IMR-90 (cell line): ENCODE measurements around the gene TCP11. TPM values are rescaled to one million over a fixed set of nuclear protein-coding genes. Genes with fewer than 3 reads are reported as not detected.

Source experiments
- ATAC-seq: fragments of 200-7000 bp; cut with Tn5 transposase; 2 replicates; pipeline ENCODE4 v1.9.1; 2020; ENCODE audit warnings: low read depth, mild to moderate bottlenecking, moderate library complexity
- BruUV-seq: library from RNA; stranded (reverse); fragments of 400-500 nt; replicated peaks from 2 replicates; lab custom pipeline; 2021; lab: Mats Ljungman, UMichigan
- CTCF ChIA-PET: fragments of 300-600 bp; formaldehyde crosslinking; extraction: SDS; loops from one replicate; lab custom pipeline; 2021; ENCODE audit warnings: antibody characterized with exemption; lab: Yijun Ruan, JAX
- POLR2A ChIA-PET: fragments of 300-600 bp; sonication (Branson Sonifier 250); formaldehyde crosslinking; loops from one replicate; lab custom pipeline; 2022; ENCODE audit warnings: antibody characterized with exemption; ENCODE audit not compliant: unreplicated experiment; lab: Charles Lee
- DNase-seq: peaks from one replicate; pipeline ENCODE4 v3.0.0; 2013
- H2AFZ ChIP-seq: replicated peaks from 2 replicates; pipeline ENCODE3; 2013; ENCODE audit warnings: low read length, mild to moderate bottlenecking; ENCODE audit not compliant: poor library complexity
- H2AK5ac ChIP-seq: 2 replicates; pipeline ENCODE4 v1.6.1; 2013; ENCODE audit warnings: low read depth, low read length, inconsistent platforms
- H2AK9ac ChIP-seq: replicated peaks from 2 replicates; pipeline ENCODE3; 2013; ENCODE audit warnings: mild to moderate bottlenecking, low read depth, low read length, moderate library complexity; ENCODE audit not compliant: poor library complexity
- H2BK120ac ChIP-seq: 2 replicates; pipeline ENCODE4 v1.6.1; 2013; ENCODE audit warnings: low read depth, low read length, inconsistent platforms
- H2BK15ac ChIP-seq: 3 replicates; pipeline ENCODE4 v1.6.1; 2013; ENCODE audit warnings: low read depth, low read length, inconsistent platforms
- H2BK20ac ChIP-seq: 2 replicates; pipeline ENCODE4 v1.6.1; 2013; ENCODE audit warnings: low read depth, mild to moderate bottlenecking, inconsistent platforms, low read length, moderate library complexity
- H2BK5ac ChIP-seq: 2 replicates; pipeline ENCODE4 v1.6.1; 2013; ENCODE audit warnings: mild to moderate bottlenecking, low read depth, low read length, inconsistent platforms; ENCODE audit not compliant: poor library complexity, severe bottlenecking
- H3K14ac ChIP-seq: replicated peaks from 2 replicates; pipeline ENCODE4 v1.6.1; 2013; ENCODE audit warnings: low read depth, low read length, inconsistent platforms
- H3K18ac ChIP-seq: 2 replicates; pipeline ENCODE4 v1.6.1; 2013; ENCODE audit warnings: low read depth, low read length, control low read depth
- H3K23ac ChIP-seq: 2 replicates; pipeline ENCODE4 v1.6.1; 2013; ENCODE audit warnings: low read depth, low read length, inconsistent platforms
- H3K27ac ChIP-seq: 2 replicates; pipeline ENCODE4 v1.5.1; 2013; ENCODE audit warnings: mild to moderate bottlenecking, control low read depth, low read length; ENCODE audit not compliant: insufficient read depth
- H3K27me3 ChIP-seq: 2 replicates; pipeline ENCODE4 v1.6.1; 2013; ENCODE audit warnings: low read length; ENCODE audit not compliant: control insufficient read depth, insufficient read depth
- H3K36me3 ChIP-seq: 2 replicates; pipeline ENCODE4 v1.6.1; 2013; ENCODE audit warnings: low read length, mixed read lengths; ENCODE audit not compliant: control insufficient read depth, insufficient read depth
- H3K4ac ChIP-seq: 2 replicates; pipeline ENCODE4 v1.6.1; 2013; ENCODE audit warnings: low read depth, low read length, inconsistent platforms
- H3K4me1 ChIP-seq: 2 replicates; pipeline ENCODE4 v1.6.1; 2013; ENCODE audit warnings: low read length, mixed read lengths; ENCODE audit not compliant: control insufficient read depth, insufficient read depth
- H3K4me2 ChIP-seq: 2 replicates; pipeline ENCODE4 v1.6.1; 2013; ENCODE audit warnings: low read depth, mild to moderate bottlenecking, control low read depth, low read length, moderate library complexity
- H3K4me3 ChIP-seq: 2 replicates; pipeline ENCODE4 v1.5.1; 2013; ENCODE audit warnings: low read depth, mild to moderate bottlenecking, control low read depth, low read length, moderate library complexity; ENCODE audit not compliant: insufficient read depth
- H3K56ac ChIP-seq: 2 replicates; pipeline ENCODE4 v1.6.1; 2013; ENCODE audit warnings: low read length, inconsistent platforms; ENCODE audit not compliant: insufficient read depth; ENCODE audit errors: extremely low read depth
- H3K79me1 ChIP-seq, 2 experiments: 2 replicates each; pipeline ENCODE4 v1.6.1; 2013; ENCODE audit warnings: low read length in 2 of 2, inconsistent platforms in 1 of 2, low read depth in 1 of 2
- H3K9ac ChIP-seq: 2 replicates; pipeline ENCODE4 v1.6.1; 2013; ENCODE audit warnings: low read depth, low read length, control low read depth
- H3K9me1 ChIP-seq: 2 replicates; pipeline ENCODE4 v1.6.1; 2013; ENCODE audit warnings: low read length, inconsistent platforms; ENCODE audit not compliant: insufficient read depth
- H3K9me3 ChIP-seq: 2 replicates; pipeline ENCODE4 v1.6.1; 2013; ENCODE audit warnings: low read length; ENCODE audit not compliant: control insufficient read depth, insufficient read depth
- H4K20me1 ChIP-seq: 2 replicates; pipeline ENCODE4 v1.6.1; 2013; ENCODE audit warnings: low read length, inconsistent platforms; ENCODE audit not compliant: insufficient read depth
- H4K5ac ChIP-seq: 2 replicates; pipeline ENCODE4 v1.6.1; 2013; ENCODE audit warnings: mild to moderate bottlenecking, low read depth, low read length, control low read depth
- H4K8ac ChIP-seq, 2 experiments: 2 replicates each; pipeline ENCODE4 v1.6.1; 2013; ENCODE audit warnings: low read depth in 2 of 2, low read length in 2 of 2, control low read depth in 1 of 2, inconsistent platforms in 1 of 2
- H4K91ac ChIP-seq: 2 replicates; pipeline ENCODE4 v1.6.1; 2013; ENCODE audit warnings: low read depth, low read length, inconsistent platforms; ENCODE audit not compliant: insufficient read depth
- BHLHE40 ChIP-seq: fragments of 150-350 bp; IDR thresholded peaks from 2 replicates; pipeline ENCODE4 v1.6.1; 2016; ENCODE audit warnings: mild to moderate bottlenecking, low read depth, low read length
- CEBPB ChIP-seq: IDR thresholded peaks from 2 replicates; pipeline ENCODE4 v1.6.1; 2012; ENCODE audit warnings: low read depth, low read length, improper control_type of control experiment
- CHD1 ChIP-seq: IDR thresholded peaks from 2 replicates; pipeline ENCODE4 v1.6.1; 2012; ENCODE audit warnings: low read depth, low read length, improper control_type of control experiment
- CTCF ChIP-seq: conservative IDR thresholded peaks from 2 replicates; pipeline ENCODE4 v1.5.1; 2012; ENCODE audit warnings: mild to moderate bottlenecking, low read depth, low read length, improper control_type of control experiment
- FOS ChIP-seq: fragments of 150-350 bp; IDR thresholded peaks from 2 replicates; pipeline ENCODE4 v1.6.1; 2016; ENCODE audit warnings: low read depth, low read length
- MAFK ChIP-seq: IDR thresholded peaks from 2 replicates; pipeline ENCODE4 v1.6.1; 2012; ENCODE audit warnings: low read depth, low read length, improper control_type of control experiment
- MAZ ChIP-seq: IDR thresholded peaks from 2 replicates; pipeline ENCODE4 v1.6.1; 2012; ENCODE audit warnings: low read depth, mild to moderate bottlenecking, low read length, improper control_type of control experiment, moderate library complexity, borderline replicate concordance
- MXI1 ChIP-seq: IDR thresholded peaks from 2 replicates; pipeline ENCODE4 v1.6.1; 2012; ENCODE audit warnings: low read depth, mild to moderate bottlenecking, low read length, moderate library complexity, borderline replicate concordance
- NFE2L2 ChIP-seq: fragments of 150-350 bp; IDR thresholded peaks from 2 replicates; pipeline ENCODE4 v1.6.1; 2016; ENCODE audit warnings: low read depth, mild to moderate bottlenecking, low read length
- POLR2A ChIP-seq: IDR thresholded peaks from 2 replicates; pipeline ENCODE4 v1.6.1; 2012; ENCODE audit warnings: mild to moderate bottlenecking, low read depth, low read length
- RAD21 ChIP-seq: IDR thresholded peaks from 2 replicates; pipeline ENCODE4 v1.6.1; 2012; ENCODE audit warnings: low read length, improper control_type of control experiment
- RCOR1 ChIP-seq: IDR thresholded peaks from 2 replicates; pipeline ENCODE4 v1.6.1; 2012; ENCODE audit warnings: mild to moderate bottlenecking, low read length, improper control_type of control experiment; ENCODE audit not compliant: insufficient replicate concordance
- RFX5 ChIP-seq: IDR thresholded peaks from 2 replicates; pipeline ENCODE4 v1.8.0; 2012; ENCODE audit warnings: low read depth, mild to moderate bottlenecking, low read length, moderate library complexity
- WGBS, 2 experiments: methylation state at CpG; one replicate each; pipeline versions ENCODE4 v1.1.5 to v1.1.7; 2013; ENCODE audit warnings: missing lambda C conversion rate in 2 of 2; ENCODE audit not compliant: insufficient read length in 1 of 2; ENCODE audit errors: extremely low coverage in 2 of 2; 5-methylcytosine and 5-hydroxymethylcytosine counted together
- dilution Hi-C: fragments of 300-500 bp; cut with HindIII; formaldehyde crosslinking; loops from one replicate; pipeline ENCODE4 v1.14.3; 2018; ENCODE audit warnings: low sequenced_read_pairs; ENCODE audit not compliant: unreplicated experiment
- in situ Hi-C: fragments of 300-500 bp; cut with MboI; formaldehyde crosslinking; loops from 3 replicates; pipeline ENCODE4 v1.14.3; 2019; ENCODE audit warnings: low sequenced_read_pairs, inconsistent platforms, mixed read lengths
- intact Hi-C: fragments of 100-400 bp; cut with micrococcal nuclease; formaldehyde crosslinking; loops from 2 replicates; pipeline ENCODE4 v1.10.0; 2022
- polyA plus RNA-seq, 3 experiments: library from polyadenylated mRNA; depleted of rRNA; stranded (reverse); fragments of >200 nt; gene quantifications; 2 replicates each; pipeline ENCODE4 v1.2.3, GENCODE V29; 2012; ENCODE audit warnings: low replicate concordance in 1 of 3
- total RNA-seq: library from RNA; depleted of rRNA; stranded (reverse); fragments of >200 nt; gene quantifications from 2 replicates; pipeline ENCODE4 v1.2.3, GENCODE V29; 2012
- TF ChIP-seq, protein P1 (sequence below): fragments of 150-350 bp; IDR thresholded peaks from 2 replicates; pipeline ENCODE4 v1.6.1; 2016; ENCODE audit warnings: low read depth, mild to moderate bottlenecking, low read length, moderate library complexity, borderline replicate concordance

The TCP11 gene
- total and polyA plus RNA-seq, 2 of the 4 experiments (the other 2 are of a cell fraction): 0.34 to 0.36 TPM

DNA sequence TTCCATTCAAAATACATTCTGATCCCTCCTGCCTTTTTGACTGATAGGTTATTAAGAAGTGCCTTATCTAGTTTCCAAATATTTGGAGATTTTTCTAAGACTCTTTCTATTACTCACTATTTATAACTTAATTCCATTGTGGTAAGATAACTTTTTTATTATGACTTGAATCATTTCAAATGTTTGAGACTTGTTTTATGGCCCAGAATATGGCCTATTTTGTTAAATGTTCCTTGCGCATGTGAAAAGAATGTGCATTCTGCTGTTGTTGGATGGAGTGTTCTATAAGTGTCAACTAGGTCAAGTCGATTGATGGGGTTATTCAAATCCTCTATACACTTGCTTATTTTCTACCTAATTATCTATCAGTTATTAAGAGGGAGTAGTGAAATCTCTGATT is 13.1 kb upstream of the TCP11 start:
- Histone ChIP-seq H4K20me1 (no peaks in the 10 kb centered on the region), H2AK5ac (no peak overlapping the region), H3K9ac (no peak overlapping the region), H2BK20ac (no peak overlapping the region), H3K4ac (no peak overlapping the region), H3K56ac (no peak overlapping the region), H2BK120ac (no peak overlapping the region), H2AK9ac (no peak overlapping the region), H4K5ac (no peak overlapping the region), H3K27ac (no peak overlapping the region), H2AFZ (no peak overlapping the region), H2BK15ac (no peak overlapping the region), H3K18ac (peak overlapping the region; percentile 13; the same call in 1 of the 2 replicates), H3K36me3 (no peaks in the 10 kb centered on the region), H2BK5ac (peak overlapping the region; percentile 63), H3K9me3 (no peaks in the 10 kb centered on the region), H4K91ac (no peak overlapping the region), H3K27me3 (no peaks in the 10 kb centered on the region), H3K9me1 (no peaks in the 10 kb centered on the region), H3K14ac (no peak overlapping the region), H3K79me1 (no peaks in the 10 kb centered on the region), H3K4me3 (no peak overlapping the region), H3K4me2 (peak overlapping the region; percentile 31; the same call in 1 of the 2 replicates), H4K8ac (no peak overlapping the region), H3K23ac (no peak overlapping the region), H3K4me1 (peaks cover 7% of the 10 kb centered on the region)
- dilution Hi-C loops (no loop called here), intact Hi-C loops (no loop called here), in situ Hi-C loops (no loop called here)
- TF ChIP-seq RFX5 (no peak), FOS (no peak), NFE2L2 (no peak), CEBPB (no peak), CHD1 (no peak), MXI1 (no peak), MAFK (no peak), RCOR1 (no peak), CTCF (no peak), MAZ (no peak), BHLHE40 (no peak), POLR2A (no peak), RAD21 (no peak)
- TF ChIP-seq, protein P1, sequence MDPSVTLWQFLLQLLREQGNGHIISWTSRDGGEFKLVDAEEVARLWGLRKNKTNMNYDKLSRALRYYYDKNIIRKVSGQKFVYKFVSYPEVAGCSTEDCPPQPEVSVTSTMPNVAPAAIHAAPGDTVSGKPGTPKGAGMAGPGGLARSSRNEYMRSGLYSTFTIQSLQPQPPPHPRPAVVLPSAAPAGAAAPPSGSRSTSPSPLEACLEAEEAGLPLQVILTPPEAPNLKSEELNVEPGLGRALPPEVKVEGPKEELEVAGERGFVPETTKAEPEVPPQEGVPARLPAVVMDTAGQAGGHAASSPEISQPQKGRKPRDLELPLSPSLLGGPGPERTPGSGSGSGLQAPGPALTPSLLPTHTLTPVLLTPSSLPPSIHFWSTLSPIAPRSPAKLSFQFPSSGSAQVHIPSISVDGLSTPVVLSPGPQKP: no peak
- WGBS, 2 experiments: no CpG with 5 or more reads among the region's 2 CpGs
- BruUV-seq: no TSS peak
- ChIA-PET CTCF (no interaction called here), POLR2A (no interaction called here)
- peak; percentile 54 for DNase-seq
- peak; percentile 57 for ATAC-seq
